Smooth muscle cell (in vitro differentiated cells): ENCODE data around the gene ATP2B1. TPM values are rescaled to one million over a fixed set of nuclear protein-coding genes. Genes with fewer than 3 reads are reported as not detected.

Experiments
- DNase-seq: peaks from one replicate; lab custom pipeline; 2025; ENCODE audit not compliant: unreplicated experiment; lab: John Stamatoyannopoulos, UW
- H2AFZ ChIP-seq: fragments of 200-600 bp; sonication (generic); 2 replicates; pipeline ENCODE4 v1.6.0; 2016; ENCODE audit warnings: antibody characterized with exemption, low read depth, mild to moderate bottlenecking
- H3F3A ChIP-seq: fragments of 200-600 bp; sonication (generic); 2 replicates; pipeline ENCODE4 v1.6.0; 2017; ENCODE audit warnings: antibody characterized with exemption, low read depth
- H3K27ac ChIP-seq: fragments of 200-600 bp; sonication (generic); 2 replicates; pipeline ENCODE4 v1.5.1; 2016; ENCODE audit warnings: low read depth, mild to moderate bottlenecking
- H3K27me3 ChIP-seq: fragments of 200-600 bp; sonication (generic); 2 replicates; pipeline ENCODE4 v1.6.1; 2016; ENCODE audit warnings: low read depth, mild to moderate bottlenecking
- H3K36me3 ChIP-seq: fragments of 200-600 bp; sonication (generic); 2 replicates; pipeline ENCODE4 v1.5.1; 2016; ENCODE audit warnings: low read depth
- H3K4me1 ChIP-seq: fragments of 200-600 bp; sonication (generic); 2 replicates; pipeline ENCODE4 v1.5.1; 2016; ENCODE audit warnings: low read depth
- H3K4me2 ChIP-seq: fragments of 200-600 bp; sonication (generic); 2 replicates; pipeline ENCODE4 v1.6.0; 2016; ENCODE audit warnings: mild to moderate bottlenecking
- H3K4me3 ChIP-seq: fragments of 200-600 bp; sonication (generic); 2 replicates; pipeline ENCODE4 v1.5.1; 2016; ENCODE audit warnings: mild to moderate bottlenecking
- H3K79me2 ChIP-seq: fragments of 200-600 bp; sonication (generic); 2 replicates; pipeline ENCODE4 v1.6.0; 2016; ENCODE audit warnings: low read depth, mild to moderate bottlenecking
- H3K9ac ChIP-seq: fragments of 200-600 bp; sonication (generic); 2 replicates; pipeline ENCODE4 v1.6.0; 2016; ENCODE audit warnings: low read depth
- H3K9me3 ChIP-seq: fragments of 200-600 bp; sonication (generic); replicated peaks from 2 replicates; pipeline ENCODE4 v1.5.1; 2016; ENCODE audit warnings: low read depth
- H4K20me1 ChIP-seq: fragments of 200-600 bp; sonication (generic); 2 replicates; pipeline ENCODE4 v1.6.0; 2016; ENCODE audit warnings: low read depth
- WGBS: methylation state at CpG from one replicate; pipeline ENCODE4 v1.1.7; 2016; ENCODE audit warnings: low lambda C conversion rate; 5-methylcytosine and 5-hydroxymethylcytosine counted together
- polyA plus RNA-seq: library from polyadenylated mRNA; unstranded; fragments of >200 nt; fragmentation: Nextera tagmentation; extraction: Ambion mirVana; gene quantifications from 2 replicates; pipeline ENCODE4 v1.2.1, GENCODE V29; 2016
- total RNA-seq: library from RNA; depleted of rRNA; stranded (reverse); fragments of >200 nt; gene quantifications from 2 replicates; pipeline ENCODE4 v1.2.3, GENCODE V29; 2014
- TF ChIP-seq, protein P1 (sequence below): fragments of 200-600 bp; sonication (generic); IDR thresholded peaks from 2 replicates; pipeline ENCODE4 v1.5.1; 2017; ENCODE audit warnings: borderline replicate concordance, mild to moderate bottlenecking, antibody characterized with exemption; ENCODE audit not compliant: insufficient read depth, poor library complexity, severe bottlenecking

The ATP2B1 gene
- total and polyA plus RNA-seq, 2 experiments from 2014 or later: 42.8 to 70.1 TPM

DNA sequence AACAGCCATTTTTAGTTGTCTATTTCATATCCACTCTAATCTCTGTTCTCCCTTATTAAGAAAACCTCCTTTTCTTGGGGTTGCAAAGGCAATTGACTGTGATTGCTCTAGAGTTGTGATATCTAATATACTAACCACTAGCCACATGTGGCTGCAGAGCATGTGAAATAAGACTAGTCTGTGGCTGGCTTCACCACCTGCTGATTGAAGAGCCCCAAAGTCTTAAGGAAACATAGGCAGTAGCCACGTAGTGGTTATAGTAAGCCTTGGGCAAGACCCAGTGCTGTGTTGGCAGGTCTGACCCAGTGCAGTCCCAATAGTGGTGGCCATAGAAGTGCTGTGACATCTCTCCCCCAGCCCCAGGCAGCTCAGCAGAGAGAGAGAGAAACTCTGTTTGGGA, 28.4 kb upstream of the ATP2B1 start:
- Histone ChIP-seq H4K20me1 (no peaks in the 10 kb centered on the region), H3K36me3 (no peaks in the 10 kb centered on the region), H3K27me3 (no peaks in the 10 kb centered on the region), H2AFZ (no peak overlapping the region), H3K27ac (no peak overlapping the region), H3K4me1 (peaks cover 14% of the 10 kb centered on the region), H3K4me3 (no peak overlapping the region), H3F3A (peaks cover 26% of the 10 kb centered on the region), H3K79me2 (no peaks in the 10 kb centered on the region), H3K4me2 (no peak overlapping the region), H3K9ac (no peak overlapping the region), H3K9me3 (peaks cover 23% of the 10 kb centered on the region)
- DNase-seq: no peak
- 91% methylated on average over 1 of the region's 1 CpG for WGBS
- TF ChIP-seq, protein P1, sequence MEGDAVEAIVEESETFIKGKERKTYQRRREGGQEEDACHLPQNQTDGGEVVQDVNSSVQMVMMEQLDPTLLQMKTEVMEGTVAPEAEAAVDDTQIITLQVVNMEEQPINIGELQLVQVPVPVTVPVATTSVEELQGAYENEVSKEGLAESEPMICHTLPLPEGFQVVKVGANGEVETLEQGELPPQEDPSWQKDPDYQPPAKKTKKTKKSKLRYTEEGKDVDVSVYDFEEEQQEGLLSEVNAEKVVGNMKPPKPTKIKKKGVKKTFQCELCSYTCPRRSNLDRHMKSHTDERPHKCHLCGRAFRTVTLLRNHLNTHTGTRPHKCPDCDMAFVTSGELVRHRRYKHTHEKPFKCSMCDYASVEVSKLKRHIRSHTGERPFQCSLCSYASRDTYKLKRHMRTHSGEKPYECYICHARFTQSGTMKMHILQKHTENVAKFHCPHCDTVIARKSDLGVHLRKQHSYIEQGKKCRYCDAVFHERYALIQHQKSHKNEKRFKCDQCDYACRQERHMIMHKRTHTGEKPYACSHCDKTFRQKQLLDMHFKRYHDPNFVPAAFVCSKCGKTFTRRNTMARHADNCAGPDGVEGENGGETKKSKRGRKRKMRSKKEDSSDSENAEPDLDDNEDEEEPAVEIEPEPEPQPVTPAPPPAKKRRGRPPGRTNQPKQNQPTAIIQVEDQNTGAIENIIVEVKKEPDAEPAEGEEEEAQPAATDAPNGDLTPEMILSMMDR: no peak

DNA sequence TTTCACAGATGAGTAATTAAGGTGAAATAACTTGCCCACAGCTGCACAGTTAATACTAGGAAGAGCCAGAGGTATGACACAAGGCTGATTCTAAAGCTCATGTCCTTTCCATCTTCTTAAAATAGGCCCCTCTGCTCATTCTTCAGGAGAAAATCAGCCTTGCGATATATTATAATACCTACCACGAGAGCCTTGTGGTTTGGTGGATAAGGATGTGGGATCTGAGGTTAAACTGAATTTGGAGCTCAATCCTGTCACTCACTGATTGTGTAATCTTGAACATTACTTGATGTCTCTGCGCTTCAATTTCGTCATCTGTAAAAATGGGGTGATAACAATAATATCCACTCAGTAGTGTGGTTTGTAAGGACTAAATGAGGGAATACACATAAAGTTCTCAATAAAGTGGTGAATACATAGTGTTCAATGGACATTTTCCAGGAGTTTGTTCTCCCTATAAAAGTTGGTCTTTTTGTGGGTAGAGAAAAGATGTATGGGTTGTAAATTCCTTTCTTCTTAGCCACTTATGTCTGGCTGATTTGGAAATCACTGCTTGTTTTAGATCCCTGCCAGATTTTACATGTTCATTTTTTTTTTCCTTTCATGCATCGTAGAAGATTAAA, 25.1 kb upstream of the ATP2B1 start:
- no peak for DNase-seq
- Histone ChIP-seq H3K9ac (peak overlapping the region; percentile 4), H4K20me1 (no peaks in the 10 kb centered on the region), H3K4me2 (peak overlapping the region; percentile 13), H3F3A (peaks cover 29% of the 10 kb centered on the region), H3K79me2 (no peaks in the 10 kb centered on the region), H2AFZ (no peak overlapping the region), H3K9me3 (peaks cover 2% of the 10 kb centered on the region), H3K4me3 (no peak overlapping the region), H3K27ac (peak overlapping the region; percentile 71), H3K27me3 (no peaks in the 10 kb centered on the region), H3K36me3 (no peaks in the 10 kb centered on the region), H3K4me1 (peaks cover 17% of the 10 kb centered on the region)
- TF ChIP-seq, protein P1: no peak
- 3% methylated on average over 5 of the region's 5 CpGs for WGBS

DNA sequence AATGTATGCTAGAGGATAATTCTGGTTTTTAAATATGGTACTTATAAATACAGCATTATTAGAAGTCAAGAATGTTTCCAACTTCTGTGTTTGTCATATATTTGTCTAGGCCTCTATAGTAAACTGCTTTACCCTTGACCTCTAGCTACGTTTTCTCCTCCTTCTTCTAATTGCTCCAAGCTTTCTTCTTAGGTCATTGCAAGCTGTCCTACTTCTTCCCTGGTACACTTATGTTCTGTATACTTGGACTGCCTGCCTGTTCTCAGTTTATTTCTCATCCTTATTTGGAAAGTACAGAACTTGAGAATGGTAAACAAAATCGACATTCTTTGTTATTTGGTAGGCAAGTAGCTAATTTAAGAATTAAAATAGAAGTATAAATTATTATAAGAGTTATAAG, 23.9 kb upstream of the ATP2B1 start:
- TF ChIP-seq, protein P1: no peak
- WGBS: 62% methylated on average over 2 of the region's 2 CpGs
- peak overlapping the region; percentile 71 for H3K27ac ChIP-seq
- no peaks in the 10 kb centered on the region for H3K36me3 ChIP-seq
- no peaks in the 10 kb centered on the region for H3K79me2 ChIP-seq
- no peaks in the 10 kb centered on the region for H3K9me3 ChIP-seq
- no peaks in the 10 kb centered on the region for H3K27me3 ChIP-seq
- peak overlapping the region; percentile 75 for H2AFZ ChIP-seq
- H3F3A ChIP-seq: peaks cover 29% of the 10 kb centered on the region
- peaks cover 17% of the 10 kb centered on the region for H3K4me1 ChIP-seq
- DNase-seq: no peak
- peak overlapping the region; percentile 13 for H3K4me2 ChIP-seq
- peak overlapping the region; percentile 43 for H3K9ac ChIP-seq
- no peaks in the 10 kb centered on the region for H4K20me1 ChIP-seq
- no peak overlapping the region for H3K4me3 ChIP-seq

DNA sequence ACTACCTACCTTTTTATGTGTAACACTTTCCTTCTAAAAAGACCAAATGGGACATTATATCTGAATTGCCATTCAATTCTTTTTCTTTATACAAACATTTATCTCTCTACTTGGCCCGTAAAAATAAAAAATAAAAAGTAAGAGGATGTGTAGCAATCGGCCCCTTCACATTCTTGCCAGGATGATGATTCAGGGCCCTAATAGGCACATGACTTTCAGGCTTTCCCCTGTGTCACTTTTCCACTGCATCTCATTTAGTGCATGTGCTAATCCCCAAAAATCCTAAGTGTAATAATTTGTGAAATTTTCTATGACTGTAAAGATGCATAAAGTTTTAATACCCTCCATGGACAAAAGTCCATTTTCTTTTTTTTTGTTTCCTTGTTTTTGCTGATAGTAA, 23.0 kb upstream of the ATP2B1 start:
- Histone ChIP-seq H3K4me1 (peaks cover 17% of the 10 kb centered on the region), H4K20me1 (no peaks in the 10 kb centered on the region), H3F3A (peaks cover 29% of the 10 kb centered on the region), H3K27ac (peak overlapping the region; percentile 71), H3K9me3 (no peaks in the 10 kb centered on the region), H3K79me2 (no peaks in the 10 kb centered on the region), H2AFZ (no peak overlapping the region), H3K4me2 (peak overlapping the region; percentile 13), H3K9ac (peak overlapping the region; percentile 43), H3K27me3 (no peaks in the 10 kb centered on the region), H3K4me3 (no peak overlapping the region), H3K36me3 (no peaks in the 10 kb centered on the region)
- WGBS: 35% methylated on average over 2 of the region's 2 CpGs
- DNase-seq: no peak
- TF ChIP-seq, protein P1: no peak
